DMS 273 treated with DMSO at 0.1 percent for 48 hours (cell line): ENCODE data around the gene COL4A4.

Experiments used
- DNase-seq: peaks from one replicate; lab custom pipeline; 2025; lab: John Stamatoyannopoulos, UW

COL4A4 gene

DNA sequence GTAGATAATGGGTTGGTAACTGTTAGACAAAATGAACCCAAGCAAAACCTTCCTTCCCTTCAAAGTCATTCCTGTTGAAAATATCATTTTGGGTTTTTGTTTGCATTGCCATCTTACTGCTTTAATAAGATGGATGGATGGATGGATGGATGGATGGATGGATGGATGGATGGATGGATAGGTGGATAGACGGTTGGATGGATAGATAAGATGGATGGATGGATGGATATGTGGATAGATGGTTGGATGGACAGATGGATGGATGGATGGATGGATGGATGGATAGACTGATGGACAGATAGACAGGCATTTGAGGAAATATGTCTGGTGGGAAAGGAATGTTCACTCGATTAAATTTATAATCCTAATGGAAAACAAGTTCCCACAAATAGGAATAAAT, 133.2 kb downstream of the COL4A4 start:
- no peak for DNase-seq

- DNase-seq = no peak
Observed at GRCh38 chr2:227029426-227030105, 134.4 kb downstream of the COL4A4 start.

DNA sequence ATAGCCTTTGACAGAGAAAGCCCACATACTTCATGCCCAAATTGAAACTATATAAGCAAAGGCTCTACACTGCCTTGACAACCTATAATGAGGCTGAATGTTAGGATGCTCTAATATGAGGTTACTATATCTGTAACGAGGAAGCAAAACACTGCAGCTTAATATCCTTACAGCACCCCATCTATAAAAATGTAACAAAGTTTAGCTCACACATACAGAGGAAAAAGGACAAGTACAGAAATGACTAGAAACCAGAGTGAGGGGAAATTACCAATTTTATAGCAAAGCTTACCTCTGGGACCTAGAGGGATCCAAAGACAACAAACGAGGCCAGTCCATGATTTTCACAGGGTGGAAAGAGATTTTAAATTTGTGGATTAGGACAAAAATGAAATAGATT, 138.5 kb downstream of the COL4A4 start:
- no peak for DNase-seq

DNA sequence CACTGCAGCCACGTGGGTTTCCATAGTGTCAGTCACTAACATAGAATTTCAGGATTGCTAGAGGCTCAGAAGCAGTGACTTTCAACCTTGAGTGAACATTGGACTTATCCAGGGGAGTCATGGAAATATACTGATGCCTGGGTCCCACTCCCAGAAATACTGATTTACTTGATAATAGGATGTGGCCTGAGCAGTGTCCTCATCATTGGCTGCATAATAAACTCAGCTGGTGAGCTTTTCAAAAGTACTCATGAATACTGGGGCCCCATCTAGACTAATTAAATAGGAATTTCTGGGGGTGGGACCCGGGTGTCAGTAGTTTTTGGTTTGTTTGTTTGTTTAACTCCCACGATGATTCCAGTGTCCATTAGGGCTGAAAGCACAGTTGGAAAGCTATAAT, 141.4 kb downstream of the COL4A4 start:
- no peak for DNase-seq

DNA sequence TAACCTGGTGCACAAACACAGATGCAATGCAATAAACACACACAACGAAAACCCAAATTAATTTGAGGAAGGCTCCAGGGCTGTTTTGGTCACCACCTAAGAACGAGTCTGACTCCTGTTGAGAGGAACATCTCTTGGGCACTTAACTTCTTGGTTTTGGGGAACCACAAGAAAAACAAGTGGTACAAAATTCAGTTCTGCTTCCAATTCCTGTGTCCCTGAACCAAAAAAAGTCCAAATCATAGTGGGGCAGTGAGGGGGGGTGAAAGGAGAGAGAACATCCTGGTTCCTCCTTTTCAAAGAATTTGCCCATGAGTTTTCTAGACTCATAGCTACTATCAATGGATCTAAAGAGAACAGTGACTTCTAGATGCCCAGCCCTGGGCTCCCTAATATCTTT, 143.6 kb downstream of the COL4A4 start:
- no peak for DNase-seq

DNA sequence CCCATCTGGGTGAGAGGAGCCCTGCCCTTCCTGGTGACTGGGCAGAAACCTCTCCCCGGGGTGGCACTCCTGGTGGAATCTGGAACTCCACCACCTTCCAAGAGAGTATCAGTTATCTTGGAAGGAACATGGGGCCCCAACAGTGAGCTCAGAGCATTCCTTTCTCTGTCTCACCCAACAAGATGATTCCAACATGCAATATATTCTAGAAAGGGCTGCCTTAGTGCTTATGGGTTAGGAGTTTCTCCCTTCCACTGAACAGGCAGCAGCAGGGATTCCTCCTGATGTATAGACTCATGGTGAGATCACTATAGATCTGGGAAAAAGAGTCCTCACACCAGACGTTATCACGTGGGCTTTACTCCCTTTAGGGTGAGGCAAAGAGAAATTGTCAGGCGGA, 147.1 kb downstream of the COL4A4 start:
- no peak for DNase-seq

GRCh38 chr2:227013881-227014280, 150.1 kb downstream of the COL4A4 start:
- DNase-seq = no peak

DNA sequence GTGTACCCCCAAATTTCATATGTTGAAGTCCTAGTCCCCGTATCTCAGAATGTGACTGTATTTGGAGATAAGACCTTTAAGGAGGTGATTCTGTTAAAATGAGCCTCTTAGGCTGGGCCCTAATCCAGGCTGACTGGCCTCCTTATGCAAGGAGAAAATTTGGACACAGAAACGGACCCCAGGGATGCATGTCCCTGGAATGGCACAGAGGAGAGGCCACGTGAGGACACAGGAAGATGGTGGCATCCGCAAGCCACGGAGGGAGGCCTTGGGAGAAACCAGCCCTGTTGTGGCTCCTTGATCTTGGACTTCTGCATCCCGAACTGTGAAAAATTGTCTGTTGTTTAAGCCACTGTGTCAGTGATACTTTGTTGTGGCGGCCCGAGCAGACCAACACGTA, 150.7 kb downstream of the COL4A4 start:
- DNase-seq = no peak

GRCh38 chr2:227010433-227010832, 153.6 kb downstream of the COL4A4 start:
- DNase-seq = no peak

GRCh38 chr2:227007940-227008339, 156.1 kb downstream of the COL4A4 start:
- no peak for DNase-seq

DNA sequence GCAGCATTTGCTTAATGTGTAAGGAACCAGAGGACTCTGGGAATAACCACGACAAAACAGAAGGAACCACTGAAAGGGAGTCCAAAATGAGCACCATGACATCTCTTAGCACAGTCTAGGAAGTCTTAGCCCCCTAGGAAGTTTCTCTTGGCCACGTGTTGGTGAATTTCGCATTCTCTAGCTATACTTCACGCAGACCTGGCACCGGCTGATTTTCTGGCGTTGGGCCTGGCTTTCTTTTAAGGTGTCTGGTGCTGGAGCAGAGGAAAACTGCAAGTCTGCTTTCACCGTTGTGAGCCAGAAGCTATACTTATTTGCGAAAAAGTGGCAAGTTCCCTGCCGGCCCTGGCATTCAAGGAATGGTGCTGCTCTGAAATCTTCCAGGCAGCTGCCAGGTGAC, 156.9 kb downstream of the COL4A4 start:
- DNase-seq = no peak

- no peak for DNase-seq
Observed at GRCh38 chr2:227006189-227006897, 157.7 kb downstream of the COL4A4 start.

GRCh38 chr2:227004482-227004881, 159.5 kb downstream of the COL4A4 start:
- no peak for DNase-seq

DNA sequence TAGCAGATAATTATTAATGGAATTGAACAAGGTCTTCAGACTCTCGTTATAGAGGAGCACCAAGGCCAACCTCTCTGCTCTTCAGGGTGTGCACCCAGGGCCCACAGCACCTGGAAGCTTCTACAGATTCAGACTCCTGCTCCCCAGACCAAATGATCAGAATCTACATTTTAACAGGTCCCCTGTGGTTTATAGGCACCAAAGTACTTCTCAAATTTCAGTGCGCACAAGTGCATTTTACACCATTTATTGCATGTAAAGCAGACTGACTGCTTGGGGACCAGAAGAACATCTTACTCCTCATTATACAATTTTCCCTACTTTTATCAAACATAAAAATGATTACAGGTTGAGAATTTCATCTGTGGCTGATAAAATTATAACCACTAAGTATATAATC, 163.9 kb downstream of the COL4A4 start:
- no peak for DNase-seq

GRCh38 chr2:226999661-227000060, 164.3 kb downstream of the COL4A4 start:
- DNase-seq = no peak

DNA sequence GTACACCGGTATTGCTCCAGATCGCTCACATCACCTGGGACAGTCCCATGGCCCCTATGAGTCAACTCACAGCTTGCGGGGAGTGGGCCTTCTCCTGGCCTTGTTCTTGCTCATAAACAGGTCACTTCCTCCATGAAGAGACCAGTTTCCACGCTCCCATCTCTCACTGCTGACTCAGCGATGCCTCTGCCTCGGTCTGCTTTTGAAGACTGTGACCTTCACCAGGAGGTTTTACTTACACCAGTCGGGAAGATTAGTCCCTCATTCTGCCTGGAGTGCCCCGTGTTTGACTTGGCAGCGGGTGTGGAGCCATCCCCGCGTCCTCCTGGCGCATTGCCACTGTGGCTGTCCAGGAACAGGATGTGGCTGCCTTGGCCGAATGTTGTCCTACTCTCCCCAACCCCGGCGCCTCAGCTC, 168.4 kb downstream of the COL4A4 start:
- DNase-seq = no peak

DNA sequence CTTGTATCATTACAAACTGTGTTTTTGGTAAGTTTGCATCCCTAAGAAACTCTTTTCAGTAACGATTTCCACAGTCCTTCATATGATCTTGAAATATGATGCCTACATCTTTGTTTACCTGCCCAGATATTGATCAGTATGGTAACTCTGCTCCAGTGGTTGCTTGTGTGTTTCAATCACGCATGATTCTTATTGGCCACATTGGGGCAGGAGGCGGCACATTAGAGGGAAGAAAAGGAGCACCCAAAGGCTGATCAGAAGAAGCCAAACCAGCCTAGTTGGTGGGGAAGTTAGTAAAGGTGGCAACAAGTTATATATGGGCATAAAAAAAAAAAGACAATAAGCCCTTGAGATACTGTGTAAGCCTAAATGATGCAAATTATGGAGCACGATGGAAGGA, 169.2 kb downstream of the COL4A4 start:
- DNase-seq = no peak

DNA sequence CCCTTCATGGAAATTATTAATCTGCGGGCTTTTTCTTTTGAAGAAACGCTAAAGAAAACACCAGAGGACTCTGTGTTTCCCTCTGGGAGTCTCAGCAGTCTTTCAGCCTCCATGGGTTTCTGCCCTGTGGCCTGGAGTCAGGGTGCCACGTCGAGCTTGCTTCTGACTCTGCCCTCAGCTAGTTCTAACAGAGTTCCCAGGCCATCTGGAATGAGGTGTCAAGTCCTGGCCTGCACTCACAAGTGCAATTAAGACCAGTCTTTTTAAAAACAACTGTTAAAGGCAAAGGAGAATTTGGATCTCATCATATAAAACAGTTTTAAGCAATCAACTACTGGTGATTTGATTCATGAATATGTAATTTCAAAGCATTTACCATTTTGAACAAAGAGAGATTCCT, 170.8 kb downstream of the COL4A4 start:
- peak; percentile 17 for DNase-seq

GRCh38 chr2:226991663-226992062, 172.3 kb downstream of the COL4A4 start:
- DNase-seq = no peak

DNA sequence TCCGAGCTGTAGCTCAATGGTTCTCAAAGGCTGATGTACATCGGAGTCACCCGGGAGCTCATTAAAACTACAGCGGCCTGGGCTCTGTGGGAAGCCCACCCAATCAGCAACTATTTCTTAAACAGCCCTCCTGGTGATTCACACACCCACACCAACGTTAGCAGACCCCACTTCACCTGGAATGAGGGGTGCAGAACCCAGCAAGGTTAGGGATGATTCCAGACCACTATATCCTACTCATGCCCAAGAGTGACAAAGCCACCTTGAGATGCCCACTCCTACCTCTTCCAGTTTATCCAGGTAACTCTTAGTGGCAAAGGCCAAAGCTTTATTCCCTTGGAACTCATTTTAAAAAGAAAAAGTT, 178.4 kb downstream of the COL4A4 start:
- no peak for DNase-seq

DNA sequence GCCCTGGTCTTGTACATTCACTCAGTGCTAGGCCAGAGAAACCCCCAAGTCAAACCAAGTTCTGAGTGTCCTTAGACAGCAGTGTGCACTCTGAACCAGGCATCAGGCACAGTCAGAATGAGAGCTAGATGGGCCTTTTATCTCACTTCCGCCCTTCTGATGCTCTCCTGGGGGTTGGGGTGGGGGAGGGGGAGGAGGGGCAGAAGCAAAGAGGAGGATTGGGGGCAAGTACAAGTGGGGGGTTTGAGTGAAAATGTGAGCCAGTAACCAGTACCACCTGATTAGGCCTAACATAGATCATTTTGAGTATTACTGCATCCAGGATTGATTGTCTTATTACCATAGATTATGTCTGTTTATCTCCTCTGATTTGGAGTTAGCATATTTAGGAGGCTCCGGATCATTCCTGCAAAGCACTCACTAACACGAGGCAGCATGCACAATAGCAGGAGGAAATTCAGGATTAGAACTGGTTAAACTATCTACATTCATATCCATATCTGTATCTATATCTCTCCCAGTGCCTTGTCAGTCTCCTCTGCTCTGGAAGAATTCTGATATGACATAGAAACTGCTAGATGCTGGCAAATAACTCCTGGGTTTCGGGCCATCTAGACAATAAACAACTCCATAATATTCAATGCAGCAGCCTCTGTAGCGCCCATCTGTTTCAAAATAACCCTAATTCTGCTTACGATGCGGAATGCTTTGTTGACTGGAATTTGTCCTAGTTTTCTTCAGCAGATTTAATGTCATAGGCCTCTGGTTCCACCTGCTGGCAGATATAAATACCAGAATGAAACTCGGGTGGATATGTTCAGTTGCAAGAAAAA, 179.0 kb downstream of the COL4A4 start:
- peak; percentile 32 for DNase-seq

DNA sequence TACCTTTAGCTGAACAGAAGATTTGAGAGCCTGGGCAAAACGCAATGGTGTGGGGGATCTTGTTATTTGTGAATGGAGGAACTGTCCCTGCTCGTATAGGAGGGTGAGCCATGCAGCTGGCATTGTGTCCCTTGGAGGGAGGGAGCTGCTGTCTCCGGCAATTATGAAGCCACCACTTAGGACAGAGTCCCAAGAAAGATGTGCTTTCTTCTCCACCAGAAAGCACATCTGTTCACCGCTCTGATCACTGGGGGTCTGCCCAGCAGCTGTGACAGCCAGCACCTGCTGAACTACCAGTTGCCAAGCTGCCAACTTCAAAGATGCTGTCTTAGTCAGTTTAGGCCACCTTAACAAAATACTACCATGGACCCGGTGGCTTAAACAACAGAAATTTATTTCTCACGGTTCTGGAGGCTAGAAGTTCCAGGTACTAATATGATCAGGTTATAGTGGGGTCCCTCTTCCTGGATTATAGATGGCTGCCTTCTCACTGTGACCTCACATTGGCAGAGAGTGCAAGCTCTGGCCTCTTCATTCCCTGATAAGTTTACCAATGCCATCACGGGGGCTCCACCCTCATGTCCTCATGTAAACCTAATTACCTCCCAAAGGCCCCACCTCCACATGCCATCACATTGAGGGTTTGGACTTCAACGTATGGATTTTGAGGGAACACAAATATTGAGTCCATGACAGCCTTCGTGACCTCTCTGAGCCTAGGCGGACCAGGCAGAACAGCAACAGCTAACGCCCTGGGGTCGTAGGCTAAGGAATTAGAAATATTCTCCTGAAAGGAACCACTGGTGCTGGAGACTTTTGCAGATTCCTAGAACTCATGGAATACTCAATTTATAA, 179.9 kb downstream of the COL4A4 start:
- DNase-seq = no peak
